Measurements from ENCODE around the gene ATP8A2.

GRCh38 chr13:25585000-25585399 lies 213.2 kb downstream of the ATP8A2 start:
- TF ChIP-seq CTCF (IDR thresholded peaks at IDR 0.05; ENCODE audit: poor library complexity, severe bottlenecking) (no peak), REST (IDR thresholded peaks at IDR 0.05; ENCODE audit: borderline replicate concordance) (no peak), SMC3 (conservative IDR thresholded peaks at IDR 0.05; ENCODE audit: poor library complexity) (no peak), MXI1 (conservative IDR thresholded peaks at IDR 0.05; ENCODE audit: poor library complexity, severe bottlenecking) (no peak), POLR2AphosphoS5 (IDR thresholded peaks at IDR 0.05) (no peak)
